Putamen (tissue), 1 donor: ENCODE measurements around the gene WDR82.

Source experiments
- DNase-seq: peaks from one replicate; pipeline ENCODE4 v3.0.0-alpha.2; 2016; ENCODE audit warnings: low spot score

The WDR82 gene

DNA sequence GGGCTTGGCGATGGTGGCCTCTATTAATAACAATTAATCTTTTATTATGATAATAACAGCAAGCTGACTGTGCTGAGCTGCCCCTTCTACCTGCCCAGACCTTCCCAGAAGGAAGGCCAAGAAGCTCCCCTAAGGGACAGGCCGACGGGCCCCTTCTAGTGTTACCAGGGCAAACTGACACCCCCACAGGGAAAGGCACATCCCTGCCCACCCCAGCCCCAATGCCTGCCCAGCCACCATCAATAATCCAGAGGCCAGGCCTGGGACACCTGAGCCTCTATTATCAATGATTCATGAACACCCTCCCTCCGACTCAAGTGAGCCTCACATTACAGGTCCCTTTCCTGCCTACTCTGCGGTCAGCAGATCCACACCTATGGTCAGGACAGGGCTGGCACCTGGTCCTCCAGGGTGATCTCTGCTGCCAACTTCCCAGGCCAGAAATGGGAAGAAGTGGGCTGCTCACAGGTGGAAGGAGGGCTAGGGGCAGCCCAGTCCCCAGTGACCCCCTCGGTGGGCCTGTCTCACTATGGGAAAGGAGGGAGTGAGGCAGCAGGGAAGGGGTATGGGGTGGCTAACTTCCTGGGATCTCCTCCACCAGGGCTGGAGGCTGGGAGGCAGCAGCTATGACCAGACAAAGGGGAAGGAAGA is 41.3 kb downstream of the WDR82 start:
- DNase-seq, result no peak

DNA sequence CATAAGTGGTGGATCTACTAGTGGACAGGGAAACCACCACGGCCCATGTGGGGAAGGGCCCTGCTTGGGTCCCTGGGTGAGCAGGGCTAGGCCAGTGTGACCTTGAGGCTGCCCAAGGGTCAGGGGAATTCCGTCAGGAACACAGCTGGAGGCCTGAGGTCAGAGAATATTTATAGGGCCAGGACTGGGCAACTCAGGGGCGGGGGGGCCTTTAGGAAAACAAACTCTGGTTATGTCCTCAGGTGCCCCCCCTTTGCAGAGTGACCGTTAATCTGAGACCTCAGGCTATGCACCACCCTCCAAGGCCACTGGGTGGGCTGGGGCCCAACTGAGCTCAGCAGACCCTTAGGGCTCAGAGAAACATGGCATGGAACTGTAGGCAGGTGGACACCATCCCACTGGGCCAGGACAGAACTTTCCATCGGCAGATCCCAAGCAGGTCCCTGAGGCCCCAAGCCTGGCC is 42.0 kb downstream of the WDR82 start:
- no peak for DNase-seq

DNA sequence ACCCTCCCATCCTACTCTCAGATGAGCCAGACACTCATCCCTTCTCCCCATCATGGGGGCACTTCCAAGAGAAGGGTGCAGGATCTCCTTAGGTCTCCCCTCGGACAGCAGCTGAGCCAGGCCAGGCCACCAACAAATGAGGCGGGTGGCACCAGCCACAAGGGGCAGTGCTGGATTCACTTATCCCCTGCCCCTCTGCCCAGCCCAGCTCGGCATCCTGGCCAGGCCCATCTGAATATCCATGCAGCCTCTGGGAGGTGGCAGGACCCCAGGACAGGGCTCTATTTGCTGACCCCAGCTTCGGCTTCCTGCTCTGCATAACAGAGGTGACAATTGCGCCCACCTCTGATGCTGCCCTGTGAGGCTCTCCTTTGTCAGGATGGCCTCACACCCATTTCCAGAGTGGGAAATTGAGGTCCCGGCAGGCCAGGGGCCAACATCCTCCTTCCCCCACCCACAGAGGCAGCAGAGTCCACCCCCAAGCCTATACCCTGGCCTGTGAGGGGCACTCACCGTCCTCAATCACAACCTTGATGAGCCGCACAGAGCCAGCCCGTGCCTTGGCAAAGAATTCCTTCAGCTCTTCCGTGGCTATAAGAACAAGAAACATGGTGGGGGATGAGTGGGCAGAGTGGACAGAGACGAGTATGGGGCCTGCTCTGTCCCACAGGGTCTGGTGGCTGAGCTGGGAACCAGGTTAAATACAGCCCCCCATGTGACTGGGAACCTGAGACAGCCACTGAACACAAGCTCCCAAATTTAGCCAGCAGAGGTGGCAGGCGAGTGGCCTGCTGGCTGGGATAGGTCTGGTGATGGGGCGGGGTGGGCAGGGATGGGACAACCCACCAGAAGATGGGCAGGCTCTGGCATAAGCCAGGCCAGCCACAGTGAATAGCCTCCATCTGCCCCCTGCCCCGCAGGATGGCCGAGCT is 43.7 kb downstream of the WDR82 start:
- DNase-seq, result no peak

- DNase-seq, result no peak
Observed at GRCh38 chr3:52233968-52234367, 44.5 kb downstream of the WDR82 start.

DNA sequence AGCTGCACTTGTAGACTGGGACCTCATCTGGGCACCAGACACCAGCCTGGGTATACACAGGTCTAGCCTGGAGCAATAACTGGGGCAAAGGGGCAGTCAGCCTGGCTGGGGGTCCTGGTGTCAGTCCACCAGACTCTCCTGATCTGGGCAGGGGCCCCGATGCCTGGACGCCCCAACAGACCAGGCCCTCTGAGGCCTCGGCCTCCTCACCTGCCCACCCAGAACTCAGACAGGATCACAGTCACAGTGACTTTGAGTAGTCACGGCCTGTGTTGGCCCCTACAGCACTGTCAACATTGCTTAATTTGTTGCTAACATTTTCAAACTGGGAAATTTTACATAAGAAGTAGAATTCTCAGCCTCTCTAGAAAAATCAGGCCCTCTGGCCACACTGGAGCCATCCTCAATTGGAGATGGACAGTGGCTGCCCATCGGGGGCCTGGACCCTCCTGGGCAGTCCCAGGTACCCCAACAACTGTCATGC is 45.3 kb downstream of the WDR82 start:
- DNase-seq, result no peak

DNA sequence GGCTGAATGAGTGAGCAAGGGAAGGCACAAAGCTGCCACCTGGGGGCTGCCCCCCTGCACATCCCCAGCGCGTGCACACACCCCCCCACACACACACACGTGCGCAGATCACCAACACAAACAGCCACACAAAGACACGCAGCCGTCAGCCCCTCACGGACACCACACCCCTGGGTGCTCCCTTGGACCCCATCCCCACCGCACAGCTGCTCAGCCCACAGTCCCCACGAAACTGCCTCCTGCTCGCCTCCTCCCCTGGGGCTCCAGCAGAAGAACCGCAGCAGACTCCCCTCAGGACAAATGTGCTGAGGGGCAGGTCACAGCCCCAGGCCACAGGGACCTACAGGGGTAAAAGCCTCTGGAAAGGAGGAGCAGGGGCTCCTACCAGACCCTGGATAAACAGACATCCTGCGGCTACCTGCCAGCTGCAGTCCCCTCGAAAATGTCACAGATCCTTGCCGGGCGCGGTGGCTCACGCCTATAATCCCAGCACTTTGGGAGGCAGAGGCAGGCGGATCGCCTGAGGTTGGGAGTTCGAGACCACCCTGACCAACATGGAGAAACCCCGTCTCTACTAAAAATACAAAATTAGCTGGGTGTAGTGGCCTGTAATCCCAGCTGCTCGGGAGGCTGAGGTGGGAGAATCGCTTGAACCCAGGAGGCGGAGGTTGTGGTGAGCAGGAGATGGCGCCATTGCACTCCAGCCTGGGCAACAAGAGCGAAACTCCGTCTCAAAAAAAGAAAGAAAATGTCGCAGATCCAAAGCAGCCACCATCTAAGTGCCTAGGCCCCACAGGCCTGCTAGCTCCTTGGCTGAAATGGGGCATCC is 46.0 kb downstream of the WDR82 start:
- no peak for DNase-seq

DNA sequence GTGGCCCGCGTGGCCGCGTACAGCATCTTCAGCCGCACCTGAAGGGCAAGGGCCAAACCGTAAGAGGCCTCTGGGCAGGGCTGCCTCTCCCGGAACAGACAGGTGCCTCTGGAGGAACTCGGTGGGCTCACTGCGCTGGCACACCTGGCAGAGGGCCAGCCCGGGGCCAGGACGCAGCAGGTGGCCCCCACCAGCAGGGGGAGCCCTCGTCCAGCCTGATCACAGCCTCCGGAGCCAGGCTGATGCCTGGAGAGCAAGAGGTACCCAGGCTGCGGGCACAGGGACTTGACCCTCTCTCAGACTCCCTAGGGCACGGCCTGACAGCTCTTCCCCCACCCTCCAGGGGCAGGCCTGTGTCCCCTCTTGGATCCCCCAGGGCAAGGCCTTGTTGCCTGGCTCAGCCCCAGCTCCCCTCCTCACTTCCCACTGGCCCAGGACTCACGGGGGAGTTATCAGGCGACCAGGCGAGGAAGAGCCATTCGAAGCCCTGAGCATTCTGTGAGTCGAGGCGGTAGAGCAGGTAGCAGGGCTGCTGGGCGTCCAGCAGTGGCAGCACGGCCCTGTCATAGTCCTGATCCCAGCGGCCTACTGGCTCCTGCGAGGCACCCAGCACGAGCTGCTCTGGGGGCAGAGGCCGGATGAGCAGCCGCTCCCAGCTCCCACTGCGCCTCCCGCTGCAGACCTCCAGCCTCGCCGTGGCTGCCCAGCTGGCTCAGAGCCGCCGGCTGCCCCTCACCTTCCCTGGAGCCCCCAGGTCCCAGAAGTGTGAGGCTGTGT is 46.8 kb downstream of the WDR82 start:
- DNase-seq, result no peak

- DNase-seq, result no peak
Observed at GRCh38 chr3:52230889-52231499, 47.5 kb downstream of the WDR82 start.

GRCh38 chr3:52230461-52230860 is 48.0 kb downstream of the WDR82 start:
- no peak for DNase-seq

- DNase-seq, result no peak
Observed at GRCh38 chr3:52229656-52230055, 48.8 kb downstream of the WDR82 start.

DNA sequence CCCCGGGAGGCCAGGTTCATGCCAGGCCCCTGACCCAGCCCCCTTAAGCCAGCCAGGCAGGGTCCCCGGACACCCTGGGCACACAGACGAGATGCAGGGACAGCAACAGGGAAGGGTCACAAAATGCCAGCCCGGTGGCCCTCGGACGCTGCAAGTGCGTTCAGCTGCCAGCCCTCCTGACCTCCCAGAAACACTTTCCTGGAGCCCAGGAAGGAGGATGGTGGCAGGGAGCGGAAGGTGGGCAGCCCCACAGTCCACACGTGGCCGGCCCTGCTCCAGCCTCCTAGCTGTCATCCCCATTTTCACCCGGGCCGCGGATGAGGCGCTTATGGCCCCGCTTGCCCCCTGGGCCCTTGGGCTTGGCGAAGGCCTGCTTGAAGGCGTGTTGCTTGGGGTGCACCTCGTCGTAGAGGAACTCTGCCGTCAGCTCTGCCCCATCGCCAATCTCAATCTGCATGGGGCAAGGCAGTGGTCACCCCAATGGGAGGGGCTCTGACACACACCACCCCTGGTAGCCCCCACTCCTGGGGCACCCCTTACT is 49.6 kb downstream of the WDR82 start:
- no peak for DNase-seq

DNA sequence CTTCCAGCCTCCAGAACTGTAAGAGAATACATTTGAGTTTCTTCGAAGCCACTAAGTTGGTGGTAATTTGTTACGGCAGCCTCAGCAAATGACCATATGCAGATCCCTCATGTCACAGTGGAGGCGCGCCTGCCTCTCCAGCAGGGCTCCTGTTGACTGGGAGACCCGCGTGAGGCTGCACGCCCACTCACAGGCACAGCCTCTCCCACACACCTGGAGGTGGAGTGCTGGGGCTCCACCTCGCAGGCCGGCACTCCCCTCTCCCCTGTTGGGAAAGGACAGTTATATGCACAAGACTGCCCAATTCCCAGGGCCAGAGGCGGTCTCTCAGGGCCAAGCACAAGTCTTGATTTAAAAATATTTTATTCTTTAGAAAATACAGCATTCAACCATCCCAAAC is 50.2 kb downstream of the WDR82 start:
- no peak for DNase-seq

DNA sequence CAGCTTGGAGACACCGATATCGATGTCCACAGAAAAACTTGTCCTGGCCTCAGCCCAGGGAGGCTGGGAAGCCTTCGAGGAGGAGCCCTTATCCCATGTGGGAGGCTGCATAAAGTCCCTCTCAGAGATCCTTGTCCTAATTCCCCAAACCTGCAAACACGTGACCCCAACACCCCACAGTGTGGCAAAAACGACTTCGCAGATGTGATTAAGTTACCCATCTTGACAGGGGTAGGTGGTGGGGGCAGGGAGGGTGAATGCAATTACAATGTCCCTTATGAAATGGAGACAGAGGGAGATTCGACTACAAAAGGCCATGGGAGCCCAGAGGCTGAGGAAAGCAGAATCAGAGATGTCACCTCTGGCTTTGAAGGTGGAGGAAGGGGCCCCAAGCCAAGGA is 50.7 kb downstream of the WDR82 start:
- DNase-seq, result no peak

DNA sequence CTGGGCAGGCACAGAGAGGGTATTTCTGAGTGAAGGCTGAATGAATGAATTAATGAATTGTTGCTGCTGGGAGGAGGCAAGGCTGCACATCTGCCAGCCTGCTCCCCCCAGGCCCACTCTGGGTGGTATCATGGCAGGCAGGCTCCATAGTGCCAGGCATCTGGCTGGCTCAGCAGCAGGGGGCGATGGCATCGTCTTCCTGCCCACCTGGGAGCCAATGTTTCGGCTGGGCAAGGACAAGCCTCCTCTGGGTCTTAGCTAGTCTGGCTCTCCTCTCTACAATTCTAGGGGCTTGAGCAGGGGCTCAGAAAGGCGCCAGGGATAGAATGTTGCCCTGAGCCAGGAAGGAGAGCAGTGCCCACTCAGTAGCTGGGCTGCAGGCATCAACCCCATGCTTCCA is 51.3 kb downstream of the WDR82 start:
- DNase-seq, result no peak

DNA sequence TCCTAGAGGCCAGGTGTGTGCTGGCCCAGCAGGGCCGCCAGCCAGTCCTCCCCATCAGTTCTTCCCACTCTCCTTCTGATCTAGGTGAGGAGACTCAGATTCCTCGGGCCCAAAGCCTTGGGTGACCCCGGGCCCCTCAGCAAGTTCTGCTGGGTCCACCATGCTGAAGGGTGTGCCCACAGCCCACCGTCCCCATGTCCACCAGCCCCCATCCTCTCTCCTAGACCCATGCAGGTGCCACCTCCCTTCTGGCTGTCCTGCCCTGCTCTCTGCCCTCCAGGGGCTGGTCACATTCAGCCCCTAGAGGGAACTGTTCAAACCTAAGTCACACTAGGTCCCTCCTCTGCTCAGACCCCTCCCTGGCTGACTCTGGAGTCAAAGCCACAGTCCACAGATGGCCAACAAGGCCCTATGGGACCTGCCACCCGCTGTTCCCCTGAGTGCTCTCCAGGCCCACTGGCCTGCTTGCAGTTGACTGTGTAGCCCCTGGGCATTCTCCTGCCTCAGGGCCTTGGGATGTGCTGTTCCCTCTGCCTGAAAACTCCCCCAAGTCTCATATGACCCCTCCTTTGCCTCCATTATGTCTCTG is 52.1 kb downstream of the WDR82 start:
- DNase-seq, result no peak

GRCh38 chr3:52225452-52226228 is 52.8 kb downstream of the WDR82 start, which contains the start of gene TLR9:
TLR9 (minus strand) TSS chr3:52225645; CDS start chr3:52225529, 116 bp downstream.
- DNase-seq, result no peak

- DNase-seq, result no peak
Observed at GRCh38 chr3:52223449-52224408, 54.7 kb downstream of the WDR82 start.
